GM19468 (cell line): ENCODE measurements around the gene CCNT1.
"Not testable (repeated sequence)": the region's sequence is repeated elsewhere in the genome, so short reads cannot be mapped to it uniquely, and the experiment has no call there.

ENCODE experiments used
- ATAC-seq: cut with Tn5 transposase; IDR thresholded peaks from one replicate; pipeline ENCODE4 v1.9.1; 2021; ENCODE audit warnings: mild to moderate bottlenecking, moderate library complexity, moderate number of reproducible peaks; ENCODE audit not compliant: unreplicated experiment; ENCODE audit errors: extremely low read depth

The CCNT1 gene

GRCh38 chr12:48643011-48643410 lies 73.5 kb downstream of the CCNT1 start:
- no peak for ATAC-seq

DNA sequence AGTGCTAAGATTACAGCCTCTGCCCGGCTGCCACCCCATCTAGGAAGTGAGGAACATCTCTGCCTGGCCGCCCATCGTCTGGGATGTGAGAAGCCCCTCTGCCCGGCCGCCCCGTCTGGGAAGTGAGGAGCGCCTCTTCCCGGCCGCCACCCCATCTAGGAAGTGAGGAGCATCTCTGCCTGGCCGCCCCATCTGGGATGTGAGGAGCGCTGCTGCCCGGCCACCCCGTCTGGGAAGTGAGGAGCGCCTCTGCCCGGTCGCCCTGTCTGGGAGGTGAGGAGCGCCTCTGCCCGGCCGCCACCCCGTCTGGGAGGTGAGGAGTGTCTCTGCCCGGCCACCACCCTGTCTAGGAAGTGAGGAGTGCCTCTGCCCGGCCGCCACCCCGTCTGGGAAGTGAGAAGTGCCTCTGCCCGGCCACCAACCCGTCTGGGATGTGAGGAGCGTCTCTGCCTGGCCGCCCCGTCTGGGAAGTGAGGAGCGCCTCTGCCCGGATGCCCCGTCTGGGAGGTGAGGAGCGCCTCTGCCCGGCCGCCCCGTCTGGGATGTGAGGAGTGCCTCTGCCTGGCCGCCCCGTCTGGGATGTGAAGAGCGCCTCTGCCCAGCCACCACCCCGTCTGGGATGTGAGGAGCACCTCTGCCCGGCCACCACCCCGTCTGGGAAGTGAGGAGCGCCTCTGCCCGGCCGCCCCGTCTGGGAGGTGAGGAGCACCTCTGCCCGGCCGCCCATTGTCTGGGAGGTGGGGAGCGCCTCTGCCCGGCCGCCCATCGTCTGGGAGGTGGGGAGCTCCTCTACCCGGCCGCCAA lies 74.6 kb downstream of the CCNT1 start:
- ATAC-seq, result not testable (repeated sequence)

- ATAC-seq, result no peak
These were observed 75.7 kb downstream of the CCNT1 start for GRCh38 chr12:48640854-48641253.

DNA sequence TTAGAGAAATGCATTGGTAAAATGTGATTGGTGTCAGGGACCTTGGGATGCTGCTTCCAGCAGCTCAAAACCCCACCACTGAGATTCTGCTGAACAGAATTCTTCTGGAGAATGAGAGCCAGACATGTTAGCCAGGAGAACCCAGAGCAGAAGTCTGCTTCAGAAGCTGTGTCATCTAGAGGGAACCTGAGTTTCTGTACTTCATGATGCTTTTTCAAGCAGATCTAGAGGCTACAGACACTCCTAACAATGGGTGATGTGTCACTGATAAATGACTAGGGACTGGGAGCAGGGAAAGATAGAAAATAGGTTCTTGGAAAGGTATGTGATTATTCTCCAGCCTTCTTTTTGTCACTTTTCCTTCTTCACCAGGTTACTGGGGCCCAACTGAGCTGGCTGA lies 76.1 kb downstream of the CCNT1 start:
- no peak for ATAC-seq
